ENCODE measurements around the gene ING4.

Gene ING4

GRCh38 chr12:6632026-6632983 is 30.6 kb downstream of the ING4 start:
- peak; percentile 58 for DNase-seq

GRCh38 chr12:6631549-6631961 is 31.4 kb downstream of the ING4 start:
- DNase-seq = no peak

- DNase-seq = no peak
Measured at GRCh38 chr12:6630736-6631135, 32.2 kb downstream of the ING4 start.

GRCh38 chr12:6627616-6628015 is 35.3 kb downstream of the ING4 start:
- peak; percentile 20 for DNase-seq

DNA sequence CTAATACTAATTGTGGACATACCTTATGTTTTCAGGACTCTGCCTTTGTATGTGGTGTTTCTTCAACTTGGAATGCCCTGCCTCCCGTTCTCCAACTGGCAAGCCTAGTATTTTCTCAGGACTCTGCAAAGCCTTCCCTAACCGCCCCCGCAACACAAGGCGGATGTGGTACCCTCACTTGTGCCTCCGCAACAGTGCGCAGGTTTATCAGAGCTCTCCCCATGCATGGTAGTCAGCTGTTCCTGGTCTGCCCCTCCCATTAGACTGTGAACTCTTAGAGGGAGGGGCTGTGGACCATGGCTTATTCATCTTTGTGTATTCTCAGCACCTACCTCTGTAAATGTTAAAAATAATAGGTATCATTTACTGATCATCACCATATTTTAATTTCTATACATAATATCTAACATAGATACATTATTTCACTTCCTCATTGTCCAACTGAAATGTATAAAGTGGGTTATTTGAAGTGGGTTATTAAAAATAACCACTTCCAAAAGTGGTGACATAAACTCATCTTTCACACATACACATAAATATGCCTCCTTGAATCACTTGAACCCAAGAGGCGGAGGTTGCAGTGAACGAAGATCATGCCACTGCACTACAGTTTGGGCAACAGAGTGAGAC is 36.1 kb downstream of the ING4 start:
- DNase-seq = peak; percentile 53

DNA sequence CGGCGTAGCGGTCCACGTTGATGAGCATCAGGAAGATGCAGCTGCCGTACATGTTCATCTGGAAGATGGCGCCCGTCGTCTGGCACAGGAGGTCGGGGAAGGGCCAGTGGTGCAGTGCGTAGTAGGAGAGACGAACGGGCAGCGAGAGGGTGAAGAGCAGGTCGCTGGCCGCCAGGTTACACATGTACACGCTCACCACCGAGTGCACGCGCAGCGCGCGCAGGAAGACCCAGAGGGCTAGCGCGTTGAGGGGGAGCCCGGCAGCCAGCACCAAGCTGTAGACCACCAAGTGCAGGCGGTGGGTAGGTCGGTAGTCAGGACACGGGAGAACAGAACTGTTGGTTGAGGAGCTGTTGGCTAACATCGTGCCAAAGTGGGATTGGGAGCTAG is 42.0 kb downstream of the ING4 start:
- DNase-seq = no peak

DNA sequence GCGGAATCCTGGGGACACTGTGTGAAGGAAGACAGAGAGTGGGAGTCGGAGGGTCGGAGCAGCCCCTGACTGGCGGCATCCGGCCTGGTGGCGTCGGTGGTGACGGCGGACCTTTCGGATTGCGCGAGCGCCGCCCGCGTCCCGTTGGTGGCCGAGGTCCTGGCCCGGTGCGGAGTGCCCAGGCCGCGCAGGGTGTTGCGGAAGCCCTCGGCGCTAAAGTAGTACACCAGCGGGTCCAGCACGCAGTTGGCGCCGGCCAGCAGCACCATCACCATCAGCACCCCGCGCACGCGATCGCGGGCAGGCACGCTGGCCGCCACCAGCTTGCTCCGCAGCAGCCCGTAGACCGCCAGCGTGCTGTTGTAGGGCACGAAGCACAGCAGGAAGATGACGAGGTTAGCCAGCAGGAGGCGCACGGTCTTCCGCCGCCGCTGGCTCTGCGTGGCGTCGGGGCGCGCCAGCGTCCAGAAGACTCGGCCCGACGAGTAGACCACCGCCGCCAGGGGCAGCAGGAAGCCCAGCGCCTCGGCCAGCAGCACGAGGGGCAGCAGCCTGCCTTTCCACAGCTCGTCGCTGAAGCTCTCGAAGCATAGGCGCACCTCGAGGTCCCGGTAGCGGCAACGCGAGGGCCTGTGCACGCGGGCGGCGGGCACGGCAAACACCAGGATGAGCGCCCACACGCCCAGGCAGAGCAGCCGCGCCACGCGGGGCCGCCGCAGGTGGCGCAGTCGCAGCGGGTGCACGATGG is 42.6 kb downstream of the ING4 start:
- DNase-seq = no peak

DNA sequence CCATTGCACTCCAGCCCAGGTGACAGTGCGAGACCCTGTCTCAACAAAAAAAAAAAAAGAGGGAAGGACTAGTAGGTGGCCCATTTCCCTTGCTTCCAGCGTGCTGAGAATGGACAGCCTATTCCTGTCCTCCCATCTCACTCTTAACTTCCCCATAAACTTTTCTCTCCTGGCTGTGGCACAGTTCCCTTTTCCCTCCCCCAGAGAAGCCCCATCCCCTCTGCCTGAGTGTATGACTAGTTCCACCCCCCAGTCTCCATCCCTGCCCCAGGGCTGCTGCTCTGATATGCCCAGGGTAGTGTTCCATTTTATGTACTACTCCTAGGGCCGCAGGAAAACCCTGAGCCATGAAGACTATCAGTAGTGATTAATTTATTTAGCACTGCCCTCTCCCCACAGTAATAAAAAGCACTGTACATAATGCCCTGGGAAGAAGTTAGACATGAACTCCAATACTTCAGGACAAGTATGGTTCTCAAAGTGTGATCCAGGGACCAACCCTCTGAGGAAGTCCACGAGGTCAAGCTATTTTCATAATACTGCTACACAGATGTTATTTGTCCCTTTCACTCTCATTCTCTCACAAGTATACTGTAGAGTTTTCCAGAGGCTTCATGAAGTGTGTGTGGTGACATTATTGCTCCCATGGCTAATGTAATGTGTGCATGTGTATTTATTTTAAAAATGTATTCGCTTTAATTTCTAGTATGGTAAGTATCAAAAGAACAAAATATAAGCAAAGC is 44.3 kb downstream of the ING4 start:
- DNase-seq = peak; percentile 61

- no peak for DNase-seq
Measured at GRCh38 chr12:6615802-6616201, 47.1 kb downstream of the ING4 start.

GRCh38 chr12:6614513-6615172 is 48.3 kb downstream of the ING4 start:
- no peak for DNase-seq

DNA sequence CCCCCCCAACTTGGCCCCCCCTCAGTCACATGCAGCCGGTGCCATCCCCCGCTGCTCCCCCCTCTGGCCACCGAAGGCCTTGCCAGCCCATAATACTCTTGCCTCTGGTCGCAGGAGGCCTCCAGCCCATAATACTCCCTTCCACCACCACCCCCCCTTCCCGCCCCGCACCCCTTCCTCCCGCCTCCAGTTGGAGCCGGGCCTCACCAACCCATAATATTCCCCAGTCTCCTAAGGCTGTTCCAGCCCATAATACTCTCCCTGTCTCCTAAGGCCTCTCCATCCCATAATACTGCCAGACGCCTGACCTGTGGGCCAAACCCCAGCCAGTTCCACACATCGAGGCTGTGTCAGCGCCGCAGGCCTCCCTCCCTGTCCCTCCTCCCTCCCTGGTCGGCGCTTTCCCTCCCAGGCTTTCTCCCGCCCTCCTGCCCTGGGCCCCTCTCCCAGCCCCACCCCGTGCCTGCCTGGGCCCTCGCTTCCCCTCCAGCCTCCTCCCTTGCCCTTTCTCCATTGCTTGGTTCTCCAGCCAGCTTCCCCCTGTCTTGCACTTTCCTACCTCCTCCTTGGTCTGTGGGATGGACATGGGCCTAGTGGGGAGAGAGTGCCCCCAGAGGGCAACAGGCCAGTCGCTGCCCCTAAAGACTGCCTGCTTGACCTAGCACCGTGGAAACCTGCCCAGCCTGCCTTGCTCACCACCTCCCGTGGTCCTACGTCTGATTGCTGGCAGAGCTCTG is 49.0 kb downstream of the ING4 start:
- peak; percentile 97 for DNase-seq

DNA sequence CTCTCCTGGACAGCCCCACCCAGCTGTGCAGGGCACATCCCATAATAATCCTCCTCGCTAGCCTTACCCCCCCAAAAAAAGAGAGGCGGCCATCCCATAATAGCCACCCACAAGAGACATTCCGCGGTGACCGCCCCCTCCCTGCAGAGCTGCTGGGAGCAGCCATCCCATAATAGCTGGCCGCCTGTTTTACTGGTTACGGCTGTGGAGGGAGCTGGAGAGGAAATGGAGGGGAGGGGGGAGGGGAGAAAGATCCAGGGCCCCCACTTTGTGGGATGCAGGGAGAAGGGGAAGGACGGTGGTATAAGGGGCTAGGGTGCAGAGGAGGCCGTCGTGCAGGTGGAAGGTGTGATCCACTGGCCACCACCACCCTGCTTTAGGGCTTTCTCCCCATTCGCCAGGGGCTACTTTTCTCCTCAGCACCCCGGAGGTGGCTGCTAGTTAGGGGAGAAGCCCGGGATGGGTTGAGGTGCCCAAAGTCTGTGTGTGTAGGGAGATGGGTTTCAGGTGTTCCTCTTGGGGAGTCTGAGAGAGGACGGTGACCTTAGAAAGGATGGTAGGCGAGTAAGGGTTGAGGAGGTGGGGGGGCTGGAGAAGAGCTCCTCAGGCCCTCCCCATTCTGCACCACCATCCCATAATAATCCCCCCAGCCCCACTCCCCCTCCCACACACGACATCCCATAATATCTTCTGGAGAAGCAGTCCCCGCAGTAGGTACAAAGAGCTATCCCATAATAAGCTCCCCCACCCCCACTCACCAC is 49.7 kb downstream of the ING4 start:
- peak; percentile 93 for DNase-seq

DNA sequence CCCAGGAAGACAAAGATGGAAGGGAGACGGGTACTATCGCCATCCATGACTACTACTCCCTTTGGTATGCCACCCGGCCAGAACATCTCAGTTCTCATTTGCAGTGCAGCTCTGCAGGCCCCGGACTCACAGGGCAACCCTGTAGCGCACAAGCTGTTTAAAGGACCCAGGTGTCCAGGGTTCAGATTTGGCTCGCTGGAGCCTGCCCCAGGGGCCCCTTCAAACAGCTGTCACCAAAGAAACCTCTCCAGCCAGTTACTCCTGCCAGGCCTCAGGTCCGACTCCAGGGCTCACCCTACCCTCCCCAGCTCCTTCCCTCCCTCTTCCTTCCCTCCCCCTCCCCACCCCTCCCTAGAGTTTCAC is 50.3 kb downstream of the ING4 start:
- no peak for DNase-seq

GRCh38 chr12:6612247-6612646 is 50.7 kb downstream of the ING4 start:
- DNase-seq = no peak

- DNase-seq = peak; percentile 28
Measured at GRCh38 chr12:6608592-6609281, 54.2 kb downstream of the ING4 start.

GRCh38 chr12:6607751-6608591 is 54.9 kb downstream of the ING4 start:
- peak; percentile 93 for DNase-seq

DNA sequence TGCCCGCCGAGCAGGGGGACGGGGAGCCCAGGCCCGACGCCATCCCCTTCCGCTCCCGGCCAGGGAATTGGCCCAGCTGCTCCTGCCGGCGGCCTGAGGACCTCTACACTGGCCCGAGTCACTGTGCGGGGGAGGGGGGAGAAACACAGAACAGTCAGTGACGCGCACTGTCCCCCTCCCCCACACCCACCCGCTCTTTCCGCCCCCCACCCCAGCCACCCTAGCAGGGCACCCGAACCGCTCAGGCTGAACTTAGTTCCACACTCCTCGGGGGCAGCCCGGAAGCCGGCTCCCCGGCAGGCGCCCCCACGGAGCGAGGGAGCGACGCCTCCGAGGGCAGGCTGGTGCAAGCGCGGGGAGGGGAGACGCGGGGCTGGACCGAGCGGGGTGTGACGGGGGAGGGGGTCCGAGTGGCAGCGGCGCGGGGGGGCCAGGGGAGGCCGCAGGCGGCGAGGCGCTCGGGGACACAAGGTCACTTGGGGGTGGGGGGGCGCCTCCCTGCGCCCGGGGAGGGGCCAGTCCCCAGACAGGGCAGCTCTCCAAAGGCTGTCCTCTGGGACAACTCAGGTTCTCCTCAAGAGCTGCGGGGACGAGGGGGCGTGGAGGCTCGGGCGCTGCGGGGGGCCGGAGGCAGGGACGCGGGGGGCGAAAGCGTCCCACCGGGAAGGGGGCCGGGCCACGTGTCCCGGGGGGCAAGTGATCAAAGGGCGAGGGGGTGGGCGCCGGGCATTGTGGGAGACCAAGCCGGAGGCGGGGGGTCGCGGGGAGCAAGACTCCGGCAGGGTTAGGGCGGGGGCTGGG is 56.4 kb downstream of the ING4 start:
- peak; percentile 5 for DNase-seq

Measured in MV-4-11 (cell line).